Measurements from ENCODE around the gene BRD3.

The BRD3 gene

GRCh38 chr9:134010310-134011173 is 57.3 kb downstream of the BRD3 start:
- DNase-seq: no peak

- DNase-seq: no peak
Observed at GRCh38 chr9:134007571-134007970, 60.3 kb downstream of the BRD3 start.

GRCh38 chr9:134007150-134007549 is 60.7 kb downstream of the BRD3 start:
- no peak for DNase-seq

GRCh38 chr9:134005381-134005780 is 62.4 kb downstream of the BRD3 start:
- DNase-seq: no peak

- no peak for DNase-seq
Observed at GRCh38 chr9:134004881-134005280, 62.9 kb downstream of the BRD3 start.

- no peak for DNase-seq
Observed at GRCh38 chr9:134004131-134004873, 63.5 kb downstream of the BRD3 start.

GRCh38 chr9:134003237-134003636 is 64.6 kb downstream of the BRD3 start:
- no peak for DNase-seq

- DNase-seq: no peak
Observed at GRCh38 chr9:134002796-134003195, 65.0 kb downstream of the BRD3 start.

GRCh38 chr9:133999851-134000265 is 68.0 kb downstream of the BRD3 start:
- no peak for DNase-seq

- no peak for DNase-seq
Observed at GRCh38 chr9:133998915-133999595, 68.8 kb downstream of the BRD3 start.

GRCh38 chr9:133997584-133997983 is 70.2 kb downstream of the BRD3 start:
- no peak for DNase-seq

- no peak for DNase-seq
Observed at GRCh38 chr9:133996531-133997520, 71.0 kb downstream of the BRD3 start.

GRCh38 chr9:133995012-133995896 is 72.6 kb downstream of the BRD3 start:
- peak in 1 of 2 donors; percentile 9 for DNase-seq

- DNase-seq: peak; percentile 86 to 88
Observed at GRCh38 chr9:133994353-133995011, 73.3 kb downstream of the BRD3 start.

- no peak for DNase-seq
Observed at GRCh38 chr9:133993635-133994253, 74.1 kb downstream of the BRD3 start.

- DNase-seq: peak; percentile 79 to 85
Observed at GRCh38 chr9:133992780-133993634, 74.8 kb downstream of the BRD3 start.

- peak; percentile 40 to 70 for DNase-seq
Observed at GRCh38 chr9:133991964-133992779, 75.7 kb downstream of the BRD3 start, which contains the start of gene VAV2. Gene VAV2 (minus strand): TSS chr9:133992324. CDS start chr9:133992278, 46 bp downstream.

All from stimulated activated CD4-positive, alpha-beta T cell treated with anti-CD3 and anti-CD28 coated beads, Interleukin-2, amount 100 ng/mL, for 24 hours (primary cell).